ENCODE measurements around the gene YIPF5. TPM values are rescaled to one million over a fixed set of nuclear protein-coding genes. Genes with fewer than 3 reads are reported as not detected.
A peak's percentile ranks its signal among the peaks of the same experiment; 100 is the strongest.

YIPF5 gene
- 42.5 TPM for total RNA-seq (ENCODE audit: unreplicated experiment)
- long read RNA-seq, transcript YIPF5-201 (6 exons, 3,147 nt) = major isoform, 29 of 34 reads
- long read RNA-seq, partial matches to known transcripts = 0 of 34 reads
- long read RNA-seq, other reads (novel, unspliced or antisense) = 2 of 34 reads

GRCh38 chr5:144170276-144171024, at the start of gene YIPF5, which contains the start of gene KCTD16:
Gene YIPF5 (minus strand): TSS chr5:144170659. CDS start chr5:144169955, 704 bp downstream.
Gene KCTD16 (plus strand): TSS chr5:144170873.
- TF ChIP-seq CTCF (IDR thresholded peaks at IDR 0.05; ENCODE audit: partially characterized antibody, unreplicated experiment) = no peak
- Mint-ChIP-seq H3K36me3 (ENCODE audit: unreplicated experiment) (no peaks in the 10 kb centered on the region), H3K9me3 (ENCODE audit: unreplicated experiment) (peaks cover 2% of the 10 kb centered on the region), H3K4me3 (ENCODE audit: unreplicated experiment) (peak within 1 kb of the TSS; percentile 89), H3K4me1 (ENCODE audit: low read depth, unreplicated experiment) (peaks cover 9% of the 10 kb centered on the region), H3K27ac (ENCODE audit: unreplicated experiment) (peak within 1 kb of the TSS; percentile 60), H3K27me3 (ENCODE audit: unreplicated experiment) (no peaks in the 10 kb centered on the region)
- DNase-seq = peak; percentile 95

GRCh38 chr5:144219869-144220268, 49.4 kb upstream of the YIPF5 start:
- no peak for DNase-seq
- H3K36me3 Mint-ChIP-seq (ENCODE audit: unreplicated experiment) = no peaks in the 10 kb centered on the region
- H3K4me3 Mint-ChIP-seq (ENCODE audit: unreplicated experiment) = no peak overlapping the region
- H3K4me1 Mint-ChIP-seq (ENCODE audit: low read depth, unreplicated experiment) = peaks cover 3% of the 10 kb centered on the region
- H3K27ac Mint-ChIP-seq (ENCODE audit: unreplicated experiment) = no peak overlapping the region
- no peaks in the 10 kb centered on the region for H3K27me3 Mint-ChIP-seq (ENCODE audit: unreplicated experiment)
- no peak for TF ChIP-seq CTCF (IDR thresholded peaks at IDR 0.05; ENCODE audit: partially characterized antibody, unreplicated experiment)
- H3K9me3 Mint-ChIP-seq (ENCODE audit: unreplicated experiment) = peaks cover 4% of the 10 kb centered on the region

DNA sequence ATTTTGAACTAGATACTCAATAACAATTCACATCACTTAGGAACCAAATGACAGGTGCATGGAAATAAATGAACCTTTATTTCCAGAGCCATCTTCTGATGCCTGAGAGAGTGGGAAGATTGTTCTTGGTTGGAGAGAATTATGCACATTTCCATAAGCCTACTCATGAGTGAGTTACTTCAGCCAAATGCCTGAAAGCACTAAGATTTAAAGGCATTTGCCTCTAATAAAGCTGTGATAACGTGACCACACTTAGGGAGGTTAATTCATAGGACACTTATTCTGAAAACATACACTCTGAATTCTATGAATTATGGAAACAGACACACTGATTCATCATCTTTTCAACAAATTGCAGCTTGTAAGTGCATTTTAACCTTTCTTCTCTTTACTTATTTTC, 40.2 kb upstream of the YIPF5 start:
- no peak for TF ChIP-seq CTCF (IDR thresholded peaks at IDR 0.05; ENCODE audit: partially characterized antibody, unreplicated experiment)
- Mint-ChIP-seq H3K36me3 (ENCODE audit: unreplicated experiment) (no peaks in the 10 kb centered on the region), H3K4me1 (ENCODE audit: low read depth, unreplicated experiment) (peaks cover 6% of the 10 kb centered on the region), H3K4me3 (ENCODE audit: unreplicated experiment) (peak overlapping the region; percentile 50), H3K27ac (ENCODE audit: unreplicated experiment) (no peak overlapping the region), H3K9me3 (ENCODE audit: unreplicated experiment) (peaks cover 4% of the 10 kb centered on the region), H3K27me3 (ENCODE audit: unreplicated experiment) (no peaks in the 10 kb centered on the region)
- DNase-seq = no peak

DNA sequence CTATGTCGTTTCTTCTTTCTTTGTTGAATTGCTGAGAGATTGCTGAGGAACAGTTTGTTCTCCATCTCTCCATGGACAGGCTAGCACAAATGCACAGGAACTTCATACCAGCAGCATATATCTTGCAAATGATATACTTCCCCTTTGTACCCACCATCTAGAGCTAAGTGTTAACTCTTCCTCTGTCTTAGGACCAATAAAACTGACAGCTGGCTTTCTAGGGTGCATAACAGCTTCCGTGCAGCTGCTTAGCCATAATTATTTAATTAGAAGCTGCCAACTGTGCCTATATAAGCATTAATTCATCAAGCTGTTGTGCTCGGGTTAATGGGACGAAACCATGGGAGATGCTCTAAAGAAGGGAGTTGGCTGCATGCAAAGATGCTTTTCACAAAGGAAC, 38.9 kb upstream of the YIPF5 start:
- Mint-ChIP-seq H3K9me3 (ENCODE audit: unreplicated experiment) (peaks cover 4% of the 10 kb centered on the region), H3K4me1 (ENCODE audit: low read depth, unreplicated experiment) (peaks cover 14% of the 10 kb centered on the region), H3K27ac (ENCODE audit: unreplicated experiment) (peak overlapping the region; percentile 93), H3K27me3 (ENCODE audit: unreplicated experiment) (no peaks in the 10 kb centered on the region), H3K4me3 (ENCODE audit: unreplicated experiment) (peak overlapping the region; percentile 83), H3K36me3 (ENCODE audit: unreplicated experiment) (no peaks in the 10 kb centered on the region)
- no peak for DNase-seq
- no peak for TF ChIP-seq CTCF (IDR thresholded peaks at IDR 0.05; ENCODE audit: partially characterized antibody, unreplicated experiment)

DNA sequence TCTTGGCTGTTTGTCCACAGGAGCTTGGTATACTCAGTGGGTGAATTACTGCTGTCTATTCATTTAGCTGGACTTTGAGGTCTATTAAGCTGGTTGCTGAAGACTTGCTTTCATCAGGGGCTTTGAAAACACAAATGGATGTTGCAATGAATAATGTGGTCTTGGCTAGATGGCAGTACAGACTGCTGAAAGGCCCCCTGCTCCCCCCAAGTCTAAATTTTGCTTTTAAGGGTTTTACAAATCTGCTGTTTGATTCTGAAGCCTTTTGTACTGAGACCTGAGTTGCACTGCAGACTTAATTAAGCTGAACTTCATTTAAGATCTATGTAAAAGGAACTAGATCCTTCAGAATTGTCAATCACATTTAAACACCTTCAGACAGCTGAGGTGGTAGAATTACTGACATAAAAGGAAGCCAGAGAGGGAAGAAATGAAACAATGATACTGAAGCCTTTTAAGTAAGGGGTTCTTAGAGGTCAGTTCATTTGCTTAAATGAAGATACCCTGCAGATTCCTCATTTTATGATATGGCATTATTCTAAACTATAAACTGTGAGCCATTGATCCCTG, 37.5 kb upstream of the YIPF5 start:
- Mint-ChIP-seq H3K9me3 (ENCODE audit: unreplicated experiment) (peaks cover 4% of the 10 kb centered on the region), H3K27ac (ENCODE audit: unreplicated experiment) (peak overlapping the region; percentile 77), H3K4me1 (ENCODE audit: low read depth, unreplicated experiment) (peaks cover 14% of the 10 kb centered on the region), H3K36me3 (ENCODE audit: unreplicated experiment) (no peaks in the 10 kb centered on the region), H3K4me3 (ENCODE audit: unreplicated experiment) (peak overlapping the region; percentile 86), H3K27me3 (ENCODE audit: unreplicated experiment) (no peaks in the 10 kb centered on the region)
- no peak for TF ChIP-seq CTCF (IDR thresholded peaks at IDR 0.05; ENCODE audit: partially characterized antibody, unreplicated experiment)
- no peak for DNase-seq
